Muscle of leg (tissue), 9 donors: ENCODE data around the gene CENPE. TPM values are rescaled to one million over a fixed set of nuclear protein-coding genes. Genes with fewer than 3 reads are reported as not detected.

Experiments used
- polyA plus RNA-seq, 8 donors: library from polyadenylated mRNA; unstranded; fragments of 120-200 nt; gene quantifications; one replicate each; pipeline versions ENCODE4 v1.2.1 to v1.2.3, GENCODE V29; 2013; ENCODE audit warnings: inconsistent platforms in 1 of 8, low replicate concordance in 1 of 8; ENCODE audit not compliant: insufficient read length in 8 of 8, insufficient read depth in 1 of 8
- total RNA-seq: library from RNA; stranded (reverse); fragments of 120-200 nt; gene quantifications from one replicate; pipeline ENCODE4 v1.2.4, GENCODE V29; 2013

CENPE gene
- total and polyA plus RNA-seq, 9 donors = 4.6 to 10.7 (median 6.6) TPM

Other genes starting within 250 kb of the CENPE start
- 2.6 TPM for gene SLC9B1, start 178.6 kb downstream of the CENPE start, total RNA-seq
- gene SLC9B1, start 178.6 kb downstream of the CENPE start, polyA plus RNA-seq = 1 to 10 TPM; 1.4 to 2.5 (median 1.7) TPM
- 9.4 TPM for gene SLC9B2, start 121.6 kb downstream of the CENPE start, total RNA-seq
- 10 to 100 TPM in 5 of 8 donors, 1 to 10 TPM in 3; 8.4 to 11.9 (median 10.6) TPM for gene SLC9B2, start 121.6 kb downstream of the CENPE start, polyA plus RNA-seq
- 66.2 TPM for gene BDH2, start 98.5 kb downstream of the CENPE start, total RNA-seq
- 10 to 100 TPM; 34.1 to 54.1 (median 45.4) TPM for gene BDH2, start 98.5 kb downstream of the CENPE start, polyA plus RNA-seq